DND-41 (cell line): ENCODE results near the gene PPP2R2B.

Experiments used
- EZH2 ChIP-seq: IDR thresholded peaks from 3 replicates; pipeline ENCODE4 v1.6.1; 2012; ENCODE audit warnings: borderline replicate concordance, low read depth, mild to moderate bottlenecking, moderate library complexity, low read length, inconsistent platforms; ENCODE audit not compliant: severe bottlenecking
- TF ChIP-seq, protein P1 (sequence below): IDR thresholded peaks from 2 replicates; pipeline ENCODE4 v1.5.1; 2012; ENCODE audit warnings: borderline replicate concordance, low read length, moderate library complexity, mild to moderate bottlenecking; ENCODE audit not compliant: poor library complexity, severe bottlenecking; ENCODE audit errors: extremely low read depth

GRCh38 chr5:146680846-146681584, 197.5 kb downstream of the PPP2R2B start:
- TF ChIP-seq, protein P1, sequence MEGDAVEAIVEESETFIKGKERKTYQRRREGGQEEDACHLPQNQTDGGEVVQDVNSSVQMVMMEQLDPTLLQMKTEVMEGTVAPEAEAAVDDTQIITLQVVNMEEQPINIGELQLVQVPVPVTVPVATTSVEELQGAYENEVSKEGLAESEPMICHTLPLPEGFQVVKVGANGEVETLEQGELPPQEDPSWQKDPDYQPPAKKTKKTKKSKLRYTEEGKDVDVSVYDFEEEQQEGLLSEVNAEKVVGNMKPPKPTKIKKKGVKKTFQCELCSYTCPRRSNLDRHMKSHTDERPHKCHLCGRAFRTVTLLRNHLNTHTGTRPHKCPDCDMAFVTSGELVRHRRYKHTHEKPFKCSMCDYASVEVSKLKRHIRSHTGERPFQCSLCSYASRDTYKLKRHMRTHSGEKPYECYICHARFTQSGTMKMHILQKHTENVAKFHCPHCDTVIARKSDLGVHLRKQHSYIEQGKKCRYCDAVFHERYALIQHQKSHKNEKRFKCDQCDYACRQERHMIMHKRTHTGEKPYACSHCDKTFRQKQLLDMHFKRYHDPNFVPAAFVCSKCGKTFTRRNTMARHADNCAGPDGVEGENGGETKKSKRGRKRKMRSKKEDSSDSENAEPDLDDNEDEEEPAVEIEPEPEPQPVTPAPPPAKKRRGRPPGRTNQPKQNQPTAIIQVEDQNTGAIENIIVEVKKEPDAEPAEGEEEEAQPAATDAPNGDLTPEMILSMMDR = no peak
- TF ChIP-seq EZH2 = no peak
